Renal cortex interstitium (tissue), 11 donors: ENCODE results near the gene PAQR9. TPM values are rescaled to one million over a fixed set of nuclear protein-coding genes. Genes with fewer than 3 reads are reported as not detected.

ENCODE experiments used
- DNase-seq, 11 donors: peaks; one replicate each; pipeline ENCODE4 v3.0.0-alpha.2; 2013; ENCODE audit warnings: low read depth in 9 of 11, low spot score in 4 of 11; ENCODE audit errors: extremely low read depth in 1 of 11
- polyA plus RNA-seq, 3 donors: library from polyadenylated mRNA; unstranded; fragments of 120-200 nt; gene quantifications; one replicate each; pipeline ENCODE4 v1.2.1, GENCODE V29; 2013; ENCODE audit not compliant: insufficient read length in 3 of 3

The PAQR9 gene
- polyA plus RNA-seq, 3 donors: 0.44 to 0.88 (median 0.79) TPM

- no peak for DNase-seq
Observed at GRCh38 chr3:142962175-142962519, 1.3 kb downstream of the PAQR9 start.

- DNase-seq: no peak
Observed at GRCh38 chr3:142961539-142961938, 1.9 kb downstream of the PAQR9 start.

- DNase-seq: no peak
Observed at GRCh38 chr3:142960322-142960850, 3.1 kb downstream of the PAQR9 start.

- DNase-seq: no peak
Observed at GRCh38 chr3:142958707-142959106, 4.8 kb downstream of the PAQR9 start.

- no peak for DNase-seq
Observed at GRCh38 chr3:142953443-142953842, 10.0 kb downstream of the PAQR9 start.

- DNase-seq: no peak
Observed at GRCh38 chr3:142952272-142953193, 10.9 kb downstream of the PAQR9 start.

GRCh38 chr3:142951794-142952193, 11.7 kb downstream of the PAQR9 start:
- no peak for DNase-seq

- no peak for DNase-seq
Observed at GRCh38 chr3:142950972-142951371, 12.5 kb downstream of the PAQR9 start.

- DNase-seq: no peak
Observed at GRCh38 chr3:142947799-142948575, 15.5 kb downstream of the PAQR9 start.

- DNase-seq: no peak
Observed at GRCh38 chr3:142947352-142947751, 16.1 kb downstream of the PAQR9 start.

GRCh38 chr3:142946861-142947260, 16.6 kb downstream of the PAQR9 start:
- no peak for DNase-seq

GRCh38 chr3:142945023-142945422, 18.5 kb downstream of the PAQR9 start:
- no peak for DNase-seq

GRCh38 chr3:142944342-142944741, 19.1 kb downstream of the PAQR9 start:
- DNase-seq: no peak

GRCh38 chr3:142943870-142944269, 19.6 kb downstream of the PAQR9 start:
- DNase-seq: no peak

GRCh38 chr3:142943349-142943748, 20.1 kb downstream of the PAQR9 start:
- no peak for DNase-seq

- no peak for DNase-seq
Observed at GRCh38 chr3:142941373-142942123, 21.9 kb downstream of the PAQR9 start.

- no peak for DNase-seq
Observed at GRCh38 chr3:142940472-142940871, 23.0 kb downstream of the PAQR9 start.

GRCh38 chr3:142940000-142940399, 23.5 kb downstream of the PAQR9 start:
- no peak for DNase-seq

- no peak for DNase-seq
Observed at GRCh38 chr3:142935963-142936362, 27.5 kb downstream of the PAQR9 start.
